ENCODE data around the gene PRRC2B. TPM values are rescaled to one million over a fixed set of nuclear protein-coding genes. Genes with fewer than 3 reads are reported as not detected.

The PRRC2B gene
- total and polyA plus RNA-seq, 2 experiments from 2014 or later: 45.0 to 193 TPM

DNA sequence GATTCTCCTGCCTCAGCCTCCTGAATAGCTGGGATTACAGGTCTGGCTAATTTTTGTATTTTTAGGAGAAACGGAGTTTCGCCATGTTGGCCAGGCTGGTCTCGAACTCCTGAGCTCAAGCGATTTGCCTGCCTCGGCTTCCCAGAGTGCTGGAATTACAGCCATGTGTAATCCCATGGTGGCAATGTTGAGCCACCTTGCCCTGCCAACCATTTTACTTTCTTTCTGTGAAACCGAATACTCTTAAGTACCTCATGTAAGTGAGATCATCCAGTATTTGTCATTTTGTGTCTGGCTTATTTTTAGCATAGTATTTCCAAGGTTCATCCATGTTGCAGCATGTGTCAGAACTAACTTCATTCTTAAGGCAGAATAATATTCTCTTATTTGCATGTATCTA is 8.2 kb downstream of the PRRC2B start:
- peak overlapping the region; percentile 83 for H3K27ac ChIP-seq (ENCODE audit: low read depth)
- ATAC-seq: no peak
- H3K27me3 Mint-ChIP-seq (ENCODE audit: insufficient read depth, low read depth, poor library complexity): peaks cover 24% of the 10 kb centered on the region

DNA sequence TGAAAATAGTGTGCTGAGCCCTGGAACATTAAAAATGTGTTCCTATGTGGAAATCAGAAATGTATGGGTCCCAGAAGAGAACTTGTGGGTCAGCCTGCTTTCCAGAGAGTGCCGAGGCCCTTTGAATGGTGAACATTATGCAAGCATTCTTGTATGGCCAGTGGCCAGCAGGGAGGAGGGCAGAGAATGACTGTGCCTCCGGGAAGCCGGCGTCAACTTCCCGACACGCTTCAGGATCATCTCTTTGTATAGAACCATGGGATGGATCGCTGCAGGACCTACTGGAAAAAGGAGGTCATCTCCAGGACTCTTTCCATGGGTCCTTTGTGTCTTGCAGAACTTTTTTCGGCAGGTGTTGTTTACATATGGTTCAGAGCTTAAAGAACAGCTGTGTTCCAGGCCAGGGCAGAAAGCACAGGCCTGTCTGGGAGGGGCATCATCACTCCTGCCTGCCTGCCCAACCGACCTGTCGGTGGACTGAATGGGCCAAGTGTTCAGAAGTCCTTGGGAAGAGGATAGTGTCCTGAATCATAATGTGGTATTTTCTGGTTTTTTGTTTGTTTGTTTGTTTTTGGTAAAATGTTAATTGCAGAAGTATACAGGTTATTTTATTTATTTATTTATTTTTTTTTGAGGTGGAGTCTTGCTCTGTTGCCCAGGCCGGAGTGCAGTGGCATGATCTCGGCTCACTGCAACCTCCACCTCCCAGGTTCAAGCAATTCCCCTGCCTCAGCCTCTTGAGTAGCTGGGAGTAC is 9.0 kb downstream of the PRRC2B start:
- H3K4me1 ChIP-seq (ENCODE audit: insufficient read depth): peaks cover 92% of the 10 kb centered on the region
- peak overlapping the region; percentile 71 for H3K4me2 ChIP-seq
- peak overlapping the region; percentile 83 for H3K27ac ChIP-seq (ENCODE audit: low read depth)
- H2AFZ ChIP-seq: no peak overlapping the region
- Mint-ChIP-seq H3K36me3 (ENCODE audit: low read depth) (peaks cover 29% of the 10 kb centered on the region), H3K27ac (peak overlapping the region; percentile 85), H3K27me3 (ENCODE audit: insufficient read depth, low read depth, poor library complexity) (peaks cover 25% of the 10 kb centered on the region), H3K4me3 (peak overlapping the region; percentile 46; the same call in 2 of the 3 replicates), H3K9me3 (no peaks in the 10 kb centered on the region), H3K4me1 (peaks cover 86% of the 10 kb centered on the region)
- peaks cover 73% of the 10 kb centered on the region for H4K20me1 ChIP-seq (replicated peaks; ENCODE audit: insufficient read depth)
- peaks cover 34% of the 10 kb centered on the region for H3F3A ChIP-seq (replicated peaks; ENCODE audit: low read depth)
- no peaks in the 10 kb centered on the region for H3K9me2 ChIP-seq (ENCODE audit: insufficient read depth)
- H3K4me3 ChIP-seq: peak overlapping the region; percentile 24
- H3K27me3 ChIP-seq (ENCODE audit: insufficient read depth): no peaks in the 10 kb centered on the region
- ATAC-seq: peak; percentile 15
- peaks cover 100% of the 10 kb centered on the region for H3K79me2 ChIP-seq (replicated peaks; ENCODE audit: insufficient read depth)
- no peak for DNase-seq (ENCODE audit: low spot score)
- no peak for TF ChIP-seq NANOG (IDR thresholded peaks at IDR 0.05; ENCODE audit: borderline replicate concordance)
- TF ChIP-seq, protein P1, sequence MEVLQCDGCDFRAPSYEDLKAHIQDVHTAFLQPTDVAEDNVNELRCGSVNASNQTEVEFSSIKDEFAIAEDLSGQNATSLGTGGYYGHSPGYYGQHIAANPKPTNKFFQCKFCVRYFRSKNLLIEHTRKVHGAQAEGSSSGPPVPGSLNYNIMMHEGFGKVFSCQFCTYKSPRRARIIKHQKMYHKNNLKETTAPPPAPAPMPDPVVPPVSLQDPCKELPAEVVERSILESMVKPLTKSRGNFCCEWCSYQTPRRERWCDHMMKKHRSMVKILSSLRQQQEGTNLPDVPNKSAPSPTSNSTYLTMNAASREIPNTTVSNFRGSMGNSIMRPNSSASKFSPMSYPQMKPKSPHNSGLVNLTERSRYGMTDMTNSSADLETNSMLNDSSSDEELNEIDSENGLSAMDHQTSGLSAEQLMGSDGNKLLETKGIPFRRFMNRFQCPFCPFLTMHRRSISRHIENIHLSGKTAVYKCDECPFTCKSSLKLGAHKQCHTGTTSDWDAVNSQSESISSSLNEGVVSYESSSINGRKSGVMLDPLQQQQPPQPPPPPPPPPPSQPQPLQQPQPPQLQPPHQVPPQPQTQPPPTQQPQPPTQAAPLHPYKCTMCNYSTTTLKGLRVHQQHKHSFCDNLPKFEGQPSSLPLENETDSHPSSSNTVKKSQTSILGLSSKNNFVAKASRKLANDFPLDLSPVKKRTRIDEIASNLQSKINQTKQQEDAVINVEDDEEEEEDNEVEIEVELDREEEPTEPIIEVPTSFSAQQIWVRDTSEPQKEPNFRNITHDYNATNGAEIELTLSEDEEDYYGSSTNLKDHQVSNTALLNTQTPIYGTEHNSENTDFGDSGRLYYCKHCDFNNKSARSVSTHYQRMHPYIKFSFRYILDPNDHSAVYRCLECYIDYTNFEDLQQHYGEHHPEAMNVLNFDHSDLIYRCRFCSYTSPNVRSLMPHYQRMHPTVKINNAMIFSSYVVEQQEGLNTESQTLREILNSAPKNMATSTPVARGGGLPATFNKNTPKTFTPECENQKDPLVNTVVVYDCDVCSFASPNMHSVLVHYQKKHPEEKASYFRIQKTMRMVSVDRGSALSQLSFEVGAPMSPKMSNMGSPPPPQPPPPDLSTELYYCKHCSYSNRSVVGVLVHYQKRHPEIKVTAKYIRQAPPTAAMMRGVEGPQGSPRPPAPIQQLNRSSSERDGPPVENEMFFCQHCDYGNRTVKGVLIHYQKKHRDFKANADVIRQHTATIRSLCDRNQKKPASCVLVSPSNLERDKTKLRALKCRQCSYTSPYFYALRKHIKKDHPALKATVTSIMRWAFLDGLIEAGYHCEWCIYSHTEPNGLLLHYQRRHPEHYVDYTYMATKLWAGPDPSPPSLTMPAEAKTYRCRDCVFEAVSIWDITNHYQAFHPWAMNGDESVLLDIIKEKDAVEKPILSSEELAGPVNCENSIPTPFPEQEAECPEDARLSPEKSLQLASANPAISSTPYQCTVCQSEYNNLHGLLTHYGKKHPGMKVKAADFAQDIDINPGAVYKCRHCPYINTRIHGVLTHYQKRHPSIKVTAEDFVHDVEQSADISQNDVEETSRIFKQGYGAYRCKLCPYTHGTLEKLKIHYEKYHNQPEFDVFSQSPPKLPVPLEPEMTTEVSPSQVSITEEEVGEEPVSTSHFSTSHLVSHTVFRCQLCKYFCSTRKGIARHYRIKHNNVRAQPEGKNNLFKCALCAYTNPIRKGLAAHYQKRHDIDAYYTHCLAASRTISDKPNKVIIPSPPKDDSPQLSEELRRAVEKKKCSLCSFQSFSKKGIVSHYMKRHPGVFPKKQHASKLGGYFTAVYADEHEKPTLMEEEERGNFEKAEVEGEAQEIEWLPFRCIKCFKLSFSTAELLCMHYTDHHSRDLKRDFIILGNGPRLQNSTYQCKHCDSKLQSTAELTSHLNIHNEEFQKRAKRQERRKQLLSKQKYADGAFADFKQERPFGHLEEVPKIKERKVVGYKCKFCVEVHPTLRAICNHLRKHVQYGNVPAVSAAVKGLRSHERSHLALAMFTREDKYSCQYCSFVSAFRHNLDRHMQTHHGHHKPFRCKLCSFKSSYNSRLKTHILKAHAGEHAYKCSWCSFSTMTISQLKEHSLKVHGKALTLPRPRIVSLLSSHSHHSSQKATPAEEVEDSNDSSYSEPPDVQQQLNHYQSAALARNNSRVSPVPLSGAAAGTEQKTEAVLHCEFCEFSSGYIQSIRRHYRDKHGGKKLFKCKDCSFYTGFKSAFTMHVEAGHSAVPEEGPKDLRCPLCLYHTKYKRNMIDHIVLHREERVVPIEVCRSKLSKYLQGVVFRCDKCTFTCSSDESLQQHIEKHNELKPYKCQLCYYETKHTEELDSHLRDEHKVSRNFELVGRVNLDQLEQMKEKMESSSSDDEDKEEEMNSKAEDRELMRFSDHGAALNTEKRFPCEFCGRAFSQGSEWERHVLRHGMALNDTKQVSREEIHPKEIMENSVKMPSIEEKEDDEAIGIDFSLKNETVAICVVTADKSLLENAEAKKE (CRISPR knock-in tag; IDR thresholded peaks at IDR 0.05): peak; percentile 44; the same call in 1 of the 2 replicates
- no peaks in the 10 kb centered on the region for H3K36me3 ChIP-seq (ENCODE audit: insufficient read depth)

More for the DNA sequence above, 8.2 kb downstream of the PRRC2B start:
- no peak for DNase-seq (ENCODE audit: low spot score)
- Histone ChIP-seq H3K27me3 (ENCODE audit: insufficient read depth) (no peaks in the 10 kb centered on the region), H3K79me2 (replicated peaks; ENCODE audit: insufficient read depth) (peaks cover 100% of the 10 kb centered on the region), H3K4me2 (peak overlapping the region; percentile 68), H3F3A (replicated peaks; ENCODE audit: low read depth) (peaks cover 34% of the 10 kb centered on the region), H3K9me2 (ENCODE audit: insufficient read depth) (no peaks in the 10 kb centered on the region), H3K36me3 (ENCODE audit: insufficient read depth) (no peaks in the 10 kb centered on the region), H3K4me1 (ENCODE audit: insufficient read depth) (peaks cover 92% of the 10 kb centered on the region), H3K4me3 (peak overlapping the region; percentile 24; the same call in 1 of the 2 replicates), H2AFZ (no peak overlapping the region), H4K20me1 (replicated peaks; ENCODE audit: insufficient read depth) (peaks cover 72% of the 10 kb centered on the region)
- Mint-ChIP-seq H3K9me3 (no peaks in the 10 kb centered on the region), H3K27ac (peak overlapping the region; percentile 85), H3K4me3 (peak overlapping the region; percentile 46; the same call in 2 of the 3 replicates), H3K4me1 (peaks cover 86% of the 10 kb centered on the region), H3K36me3 (ENCODE audit: low read depth) (peaks cover 34% of the 10 kb centered on the region)
- TF ChIP-seq EZH2 (IDR thresholded peaks at IDR 0.05; ENCODE audit: low read depth, unreplicated experiment) (no peak), STAT1 (IDR thresholded peaks at IDR 0.05; ENCODE audit: unreplicated experiment) (no peak), CTCF (conservative IDR thresholded peaks at IDR 0.05; ENCODE audit: low read depth in 2 of 2) (peak in 1 of 2 experiments; percentile 25; a peak in 1 of 4 replicates), ZNF114 (CRISPR knock-in tag; IDR thresholded peaks at IDR 0.05) (no peak), ETS1 (IDR thresholded peaks at IDR 0.05) (no peak)
